Type B pancreatic cell (in vitro differentiated cells): Measurements from ENCODE around the gene TELO2. TPM values are rescaled to one million over a fixed set of nuclear protein-coding genes. Genes with fewer than 3 reads are reported as not detected.
A peak's percentile ranks its signal among the peaks of the same experiment; 100 is the strongest.

Source experiments
- DNase-seq: peaks from one replicate; pipeline ENCODE4 v3.0.0; 2021; ENCODE audit warnings: mixed read lengths; ENCODE audit not compliant: unreplicated experiment; ENCODE audit errors: extremely low spot score
- H3K27ac Mint-ChIP-seq: 2 replicates; pipeline ENCODE4 v1.8.0; 2021; ENCODE audit warnings: mild to moderate bottlenecking, mixed read lengths
- H3K27me3 Mint-ChIP-seq: 2 replicates; pipeline ENCODE4 v1.8.0; 2021; ENCODE audit warnings: mixed read lengths
- H3K36me3 Mint-ChIP-seq: 2 replicates; pipeline ENCODE4 v1.8.0; 2021; ENCODE audit warnings: mixed read lengths
- H3K4me1 Mint-ChIP-seq: one replicate; pipeline ENCODE4 v1.8.0; 2021; ENCODE audit warnings: mixed read lengths; ENCODE audit not compliant: unreplicated experiment
- H3K4me3 Mint-ChIP-seq: 2 replicates; pipeline ENCODE4 v1.8.0; 2021; ENCODE audit warnings: mild to moderate bottlenecking, mixed read lengths
- H3K9me3 Mint-ChIP-seq: 2 replicates; pipeline ENCODE4 v1.8.0; 2021; ENCODE audit warnings: mixed read lengths
- total RNA-seq: library from RNA; stranded (reverse); gene quantifications from 2 replicates; pipeline ENCODE4 v1.2.1, GENCODE V29; 2021; ENCODE audit warnings: low replicate concordance
- TF ChIP-seq, protein P1 (sequence below): fragments of 200-600 bp; sonication (generic); conservative IDR thresholded peaks from 2 replicates; pipeline ENCODE4 v1.5.0; 2021; ENCODE audit warnings: antibody characterized with exemption, mild to moderate bottlenecking

TELO2 gene
- total RNA-seq, 1 donor from 2014 or later = 65.4 TPM

DNA sequence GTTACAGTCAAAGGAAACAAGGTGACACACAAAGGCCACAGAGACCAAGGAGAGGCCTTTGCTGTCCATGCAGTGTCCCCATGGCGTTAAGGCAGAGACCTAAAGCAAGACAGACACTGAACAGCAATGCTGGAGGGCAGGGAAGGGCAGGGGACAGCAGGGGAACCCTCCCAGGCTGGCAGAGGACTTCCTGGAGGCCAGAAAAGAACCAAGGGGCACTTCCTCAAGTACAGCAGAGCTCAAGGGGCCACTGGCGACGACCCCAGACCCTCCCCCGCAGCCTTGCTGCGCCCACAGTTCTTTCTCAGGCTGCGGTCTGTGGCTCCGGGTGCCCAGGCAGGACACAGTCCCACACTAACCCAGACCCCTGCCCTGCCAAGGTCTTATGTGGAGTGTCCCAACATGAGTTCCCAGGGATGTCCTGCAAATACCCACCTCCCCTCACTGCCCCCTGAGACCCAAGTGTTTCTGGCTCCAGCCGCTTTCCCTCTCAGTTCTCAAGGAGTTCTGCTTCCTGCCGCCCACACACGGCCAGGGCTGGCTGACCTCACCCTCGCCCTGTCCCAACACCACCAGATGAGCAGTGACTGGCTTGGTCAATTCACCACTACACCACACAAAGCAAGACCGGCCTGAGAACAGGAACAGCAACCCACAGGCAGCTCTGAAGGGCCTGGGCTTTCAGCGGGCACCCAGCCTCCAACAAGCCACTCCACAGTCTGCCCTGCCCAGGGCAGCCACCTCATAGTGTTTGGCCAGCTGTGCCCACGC, 22.5 kb upstream of the TELO2 start:
- Mint-ChIP-seq H3K36me3 (no peaks in the 10 kb centered on the region), H3K4me3 (peak overlapping the region; percentile 44), H3K27ac (peak overlapping the region; percentile 62), H3K4me1 (peaks cover 13% of the 10 kb centered on the region), H3K27me3 (no peaks in the 10 kb centered on the region), H3K9me3 (no peaks in the 10 kb centered on the region)
- TF ChIP-seq, protein P1, sequence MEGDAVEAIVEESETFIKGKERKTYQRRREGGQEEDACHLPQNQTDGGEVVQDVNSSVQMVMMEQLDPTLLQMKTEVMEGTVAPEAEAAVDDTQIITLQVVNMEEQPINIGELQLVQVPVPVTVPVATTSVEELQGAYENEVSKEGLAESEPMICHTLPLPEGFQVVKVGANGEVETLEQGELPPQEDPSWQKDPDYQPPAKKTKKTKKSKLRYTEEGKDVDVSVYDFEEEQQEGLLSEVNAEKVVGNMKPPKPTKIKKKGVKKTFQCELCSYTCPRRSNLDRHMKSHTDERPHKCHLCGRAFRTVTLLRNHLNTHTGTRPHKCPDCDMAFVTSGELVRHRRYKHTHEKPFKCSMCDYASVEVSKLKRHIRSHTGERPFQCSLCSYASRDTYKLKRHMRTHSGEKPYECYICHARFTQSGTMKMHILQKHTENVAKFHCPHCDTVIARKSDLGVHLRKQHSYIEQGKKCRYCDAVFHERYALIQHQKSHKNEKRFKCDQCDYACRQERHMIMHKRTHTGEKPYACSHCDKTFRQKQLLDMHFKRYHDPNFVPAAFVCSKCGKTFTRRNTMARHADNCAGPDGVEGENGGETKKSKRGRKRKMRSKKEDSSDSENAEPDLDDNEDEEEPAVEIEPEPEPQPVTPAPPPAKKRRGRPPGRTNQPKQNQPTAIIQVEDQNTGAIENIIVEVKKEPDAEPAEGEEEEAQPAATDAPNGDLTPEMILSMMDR = no peak
- peak; percentile 55 for DNase-seq

DNA sequence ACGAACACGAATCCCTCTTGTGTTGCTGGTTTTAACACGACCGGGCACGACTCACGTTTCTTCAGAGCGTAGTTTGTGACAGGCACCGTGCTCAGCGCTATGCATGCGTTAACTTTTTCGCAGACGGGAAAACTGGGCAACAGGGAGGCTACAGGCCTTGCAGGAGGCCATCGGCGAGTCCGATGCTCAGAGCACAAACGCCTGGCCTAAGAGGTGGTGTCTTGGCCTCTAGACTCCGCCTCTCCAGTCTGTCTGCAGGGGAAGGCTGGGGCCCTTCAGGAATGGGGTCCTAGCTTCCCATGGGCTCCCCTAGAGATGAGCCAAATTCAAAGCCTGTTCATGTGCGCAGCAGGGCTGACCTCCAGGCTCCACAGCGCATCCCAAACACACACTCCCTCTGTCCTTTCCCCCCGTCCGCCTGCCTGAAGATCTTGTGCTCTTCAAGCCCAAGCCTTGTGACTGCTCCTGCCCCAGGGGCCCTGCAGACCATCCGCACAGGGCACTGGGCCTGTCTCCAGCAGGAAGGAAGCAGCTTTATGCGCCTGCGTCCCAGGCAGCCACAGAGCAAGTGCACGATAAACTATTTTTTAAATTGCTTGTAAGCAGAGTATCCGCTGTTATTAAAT, 21.5 kb upstream of the TELO2 start:
- peaks cover 13% of the 10 kb centered on the region for H3K4me1 Mint-ChIP-seq
- peak overlapping the region; percentile 28 for H3K4me3 Mint-ChIP-seq
- H3K36me3 Mint-ChIP-seq = no peaks in the 10 kb centered on the region
- TF ChIP-seq, protein P1 = no peak
- no peaks in the 10 kb centered on the region for H3K27me3 Mint-ChIP-seq
- DNase-seq = peak; percentile 62
- H3K9me3 Mint-ChIP-seq = no peaks in the 10 kb centered on the region
- H3K27ac Mint-ChIP-seq = peak overlapping the region; percentile 68

DNA sequence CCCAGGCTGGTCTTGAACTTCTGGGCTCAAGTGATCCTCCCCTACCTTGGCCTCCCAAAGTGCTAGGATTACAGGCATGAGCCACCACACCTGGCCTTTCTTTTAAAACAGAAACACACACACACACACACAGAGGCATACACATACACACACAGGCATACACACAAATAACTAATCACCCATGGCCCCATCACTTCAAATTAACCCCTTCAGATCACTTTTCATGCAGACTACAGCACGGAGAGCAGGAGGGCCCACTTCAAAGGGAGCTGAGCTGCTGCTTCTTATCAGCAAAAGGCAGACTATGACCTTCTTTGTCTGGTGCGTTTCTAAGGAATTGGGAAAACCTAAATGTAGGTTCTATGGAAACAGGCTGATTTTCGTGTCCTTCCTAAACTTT, 20.2 kb upstream of the TELO2 start:
- peak overlapping the region; percentile 82 for H3K4me3 Mint-ChIP-seq
- H3K36me3 Mint-ChIP-seq = no peaks in the 10 kb centered on the region
- TF ChIP-seq, protein P1 = no peak
- DNase-seq = no peak
- no peaks in the 10 kb centered on the region for H3K27me3 Mint-ChIP-seq
- no peaks in the 10 kb centered on the region for H3K9me3 Mint-ChIP-seq
- peaks cover 13% of the 10 kb centered on the region for H3K4me1 Mint-ChIP-seq
- H3K27ac Mint-ChIP-seq = peak overlapping the region; percentile 84

DNA sequence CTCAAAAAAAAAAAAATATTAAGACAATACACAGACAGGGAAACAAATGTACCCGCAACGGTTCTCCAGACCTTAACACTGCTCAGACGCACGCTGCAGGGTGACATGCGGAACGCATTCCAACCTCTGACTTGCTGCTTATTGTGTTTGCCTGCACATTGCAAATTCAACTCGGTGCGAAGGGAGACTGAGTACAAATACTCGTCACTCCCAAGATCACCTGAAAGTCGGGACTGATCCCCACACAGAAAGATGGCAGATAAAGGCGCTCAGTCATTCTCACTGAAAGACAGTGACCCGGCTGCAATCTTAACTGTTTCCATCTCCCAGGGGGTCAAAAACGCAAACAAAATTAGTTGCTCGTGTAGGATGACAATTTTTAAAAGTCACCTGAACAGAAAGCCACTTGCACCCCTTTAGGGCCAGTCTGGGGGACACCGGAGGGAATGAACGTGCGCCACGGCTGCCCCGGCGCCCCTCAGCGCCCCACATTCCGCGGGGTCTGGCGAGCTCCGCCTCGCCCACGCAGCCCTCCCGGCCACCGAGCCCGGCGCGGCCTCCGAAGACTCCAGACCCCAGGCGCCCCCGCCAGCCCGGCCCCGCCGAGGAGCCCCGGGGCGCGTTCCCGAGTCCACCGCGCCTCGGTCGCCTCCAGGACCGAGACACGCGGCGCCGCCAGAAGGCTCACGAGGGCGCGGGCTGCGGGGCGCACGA, 18.9 kb upstream of the TELO2 start:
- no peaks in the 10 kb centered on the region for H3K9me3 Mint-ChIP-seq
- H3K27ac Mint-ChIP-seq = peak overlapping the region; percentile 85
- DNase-seq = no peak
- H3K4me3 Mint-ChIP-seq = peak overlapping the region; percentile 89
- peaks cover 13% of the 10 kb centered on the region for H3K4me1 Mint-ChIP-seq
- no peaks in the 10 kb centered on the region for H3K36me3 Mint-ChIP-seq
- H3K27me3 Mint-ChIP-seq = no peaks in the 10 kb centered on the region
- TF ChIP-seq, protein P1 = no peak

DNA sequence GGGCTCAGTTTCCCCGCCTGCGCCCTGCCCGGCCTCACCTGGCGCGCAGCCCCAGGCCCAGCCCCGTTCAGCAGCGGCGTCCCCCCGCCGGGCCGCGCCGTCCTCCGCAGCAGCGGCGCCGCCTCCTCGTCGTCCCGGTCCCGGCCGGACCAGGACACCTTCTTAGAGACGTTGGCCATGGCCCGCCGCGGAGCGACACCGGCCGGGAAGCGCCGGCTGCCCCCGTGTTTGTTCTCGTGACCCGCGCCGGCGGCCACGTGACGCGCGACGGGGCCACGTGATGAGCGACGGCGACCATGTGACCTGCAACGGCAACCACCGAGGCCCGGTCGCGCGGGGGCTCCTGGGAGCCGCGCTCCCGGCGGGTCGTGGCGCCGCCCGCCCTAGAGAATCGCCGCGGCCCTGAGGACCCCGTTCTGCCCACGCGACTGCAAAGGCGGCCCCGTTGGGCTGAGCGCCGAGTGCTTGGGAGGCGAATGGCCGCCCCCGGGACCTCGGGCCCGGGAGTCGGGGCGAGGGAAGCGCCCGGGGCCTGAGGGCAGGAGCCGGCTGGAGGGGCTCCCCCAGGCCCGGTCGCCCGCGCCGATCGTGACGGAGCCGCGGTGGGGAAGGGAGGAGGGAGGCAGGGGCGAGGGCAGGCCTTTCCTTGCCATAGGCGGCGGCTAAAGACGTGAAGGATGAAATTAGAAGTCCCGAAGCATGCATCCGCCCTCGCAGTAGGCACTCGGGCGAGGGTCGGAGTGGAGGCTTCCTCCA, 18.2 kb upstream of the TELO2 start, which contains the start of gene CLCN7:
Gene CLCN7 (minus strand): TSS at position 233 of the 756 bp plus-strand sequence. CDS start 54 bp downstream, at position 179.
- no peaks in the 10 kb centered on the region for H3K9me3 Mint-ChIP-seq
- no peaks in the 10 kb centered on the region for H3K27me3 Mint-ChIP-seq
- peaks cover 9% of the 10 kb centered on the region for H3K4me1 Mint-ChIP-seq
- DNase-seq = peak; percentile 93
- peak within 1 kb of the TSS; percentile 85 for H3K27ac Mint-ChIP-seq
- peak within 1 kb of the TSS; percentile 89 for H3K4me3 Mint-ChIP-seq
- H3K36me3 Mint-ChIP-seq = no peaks in the 10 kb centered on the region
- TF ChIP-seq, protein P1 = no peak
